Keratinocyte (primary cell): ENCODE data around the gene CDH13. TPM values are rescaled to one million over a fixed set of nuclear protein-coding genes. Genes with fewer than 3 reads are reported as not detected.

Experiments
- DNase-seq: peaks from one replicate; pipeline ENCODE4 v3.0.0-alpha.2; 2011; ENCODE audit warnings: low read depth, missing footprints, low spot score
- FAIRE-seq: peaks from 2 replicates; lab custom pipeline; 2011; peaks lifted over from hg19 to GRCh38; lab: Jason Lieb, UNC
- H2AFZ ChIP-seq: 2 replicates; pipeline ENCODE4 v1.6.0; 2012; ENCODE audit warnings: low read length, control low read depth, inconsistent platforms; ENCODE audit not compliant: control insufficient read depth
- H3K27ac ChIP-seq: 2 replicates; pipeline ENCODE4 v1.5.1; 2011; ENCODE audit warnings: low read length; ENCODE audit not compliant: control insufficient read depth, insufficient read depth
- H3K27me3 ChIP-seq: 3 replicates; pipeline ENCODE4 v1.6.0; 2011; ENCODE audit warnings: low read length; ENCODE audit not compliant: control insufficient read depth, insufficient read depth; ENCODE audit errors: extremely low read depth
- H3K36me3 ChIP-seq, 2 experiments: 2 replicates in 1 of 2; 3 replicates in 1 of 2; pipeline ENCODE4 v1.5.1; 2011; ENCODE audit warnings: low read length in 2 of 2, mild to moderate bottlenecking in 1 of 2; ENCODE audit not compliant: control insufficient read depth in 2 of 2, insufficient read depth in 2 of 2; ENCODE audit errors: extremely low read depth in 1 of 2
- H3K4me1 ChIP-seq: 3 replicates; pipeline ENCODE4 v1.5.1; 2011; ENCODE audit warnings: low read length; ENCODE audit not compliant: control insufficient read depth, insufficient read depth; ENCODE audit errors: extremely low read depth
- H3K4me2 ChIP-seq: 3 replicates; pipeline ENCODE4 v1.6.0; 2011; ENCODE audit warnings: low read depth, low read length; ENCODE audit not compliant: control insufficient read depth, insufficient read depth; ENCODE audit errors: extremely low read depth
- H3K4me3 ChIP-seq, 3 experiments: fragments of 200-600 bp in 1 of 3; sonication (generic) in 1 of 3; 2 replicates in 2 of 3; 3 replicates in 1 of 3; pipeline ENCODE4 v1.5.1; 2011 to 2016; ENCODE audit warnings: low read length in 3 of 3, mild to moderate bottlenecking in 3 of 3, control low read depth in 2 of 3, inconsistent platforms in 1 of 3, low read depth in 1 of 3, mixed read lengths in 1 of 3, mixed run types in 1 of 3, moderate library complexity in 1 of 3; ENCODE audit not compliant: control insufficient read depth in 2 of 3, insufficient read depth in 2 of 3; ENCODE audit errors: extremely low read depth in 1 of 3
- H3K79me2 ChIP-seq: 2 replicates; pipeline ENCODE4 v1.6.0; 2012; ENCODE audit warnings: low read length; ENCODE audit not compliant: control insufficient read depth, insufficient read depth
- H3K9ac ChIP-seq: 3 replicates; pipeline ENCODE4 v1.6.0; 2011; ENCODE audit warnings: low read length; ENCODE audit not compliant: control insufficient read depth, insufficient read depth; ENCODE audit errors: extremely low read depth
- H3K9me1 ChIP-seq: 3 replicates; pipeline ENCODE4 v1.6.0; 2011; ENCODE audit warnings: low read length; ENCODE audit not compliant: control insufficient read depth, insufficient read depth; ENCODE audit errors: extremely low read depth
- H3K9me3 ChIP-seq: 2 replicates; pipeline ENCODE4 v1.5.1; 2012; ENCODE audit warnings: low read depth, low read length; ENCODE audit not compliant: control insufficient read depth
- H4K20me1 ChIP-seq: 3 replicates; pipeline ENCODE4 v1.6.0; 2011; ENCODE audit warnings: low read length; ENCODE audit not compliant: control insufficient read depth, insufficient read depth; ENCODE audit errors: extremely low read depth
- EZH2 ChIP-seq: IDR thresholded peaks from one replicate; pipeline ENCODE4 v1.6.1; 2012; ENCODE audit warnings: inconsistent platforms, mild to moderate bottlenecking, low read length, moderate library complexity
- dilution Hi-C: fragments of 300-500 bp; cut with MboI; formaldehyde crosslinking; loops from one replicate; pipeline ENCODE4 v1.7.0; 2020; ENCODE audit warnings: low sequenced_read_pairs; ENCODE audit not compliant: extremely low pct_ligation_motif_present
- polyA plus RNA-seq, 5 experiments: library from polyadenylated mRNA; depleted of rRNA in 3 of 5; stranded (reverse) in 3 of 5; stranded (forward) in 1 of 5; unstranded in 1 of 5; fragments of >200 nt; gene quantifications; 1 replicate in 1 of 5; 2 replicates in 3 of 5; 3 replicates in 1 of 5; pipeline versions ENCODE4 v1.2.1 to v1.2.3, GENCODE V29; 2011 to 2012; ENCODE audit warnings: missing spikeins in 2 of 5, low read depth in 1 of 5, low replicate concordance in 1 of 5
- TF ChIP-seq, protein P1 (sequence below), 3 experiments: IDR thresholded peaks in 1 of 3; conservative IDR thresholded peaks in 1 of 3; optimal IDR thresholded peaks in 1 of 3; 2 replicates in 2 of 3; 3 replicates in 1 of 3; pipeline versions ENCODE3 to v1.5.1; 2011; ENCODE audit warnings: low read length in 3 of 3, mild to moderate bottlenecking in 3 of 3, moderate library complexity in 2 of 3, control low read depth in 1 of 3, inconsistent platforms in 1 of 3; ENCODE audit not compliant: insufficient read depth in 2 of 3; ENCODE audit errors: extremely low read depth in 1 of 3

Gene CDH13
- polyA plus RNA-seq, 1 donor (not counting 4 experiments of a cell fraction or from before 2014, with no cell fraction given), result 111 TPM

DNA sequence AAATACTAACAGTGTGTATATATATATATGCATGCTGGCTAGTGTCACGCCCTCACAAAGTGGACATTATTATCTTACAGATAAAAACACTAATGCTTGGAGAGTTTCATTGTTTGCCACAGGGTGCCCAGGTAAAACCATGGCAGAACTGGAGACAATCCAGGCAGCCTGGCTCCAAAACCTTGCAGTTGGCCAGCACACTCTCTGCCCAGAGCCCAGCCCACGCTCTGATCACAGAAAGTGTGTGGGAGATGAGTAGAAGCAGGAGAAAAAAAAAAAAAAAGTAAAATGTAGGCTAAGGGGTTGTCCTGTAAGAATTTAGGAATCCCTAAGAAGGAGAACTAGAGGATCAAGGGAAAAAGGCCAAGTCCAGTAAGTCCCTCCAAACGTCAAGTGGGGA, 538.0 kb downstream of the CDH13 start:
- TF ChIP-seq EZH2, result no peak
- TF ChIP-seq, protein P1, sequence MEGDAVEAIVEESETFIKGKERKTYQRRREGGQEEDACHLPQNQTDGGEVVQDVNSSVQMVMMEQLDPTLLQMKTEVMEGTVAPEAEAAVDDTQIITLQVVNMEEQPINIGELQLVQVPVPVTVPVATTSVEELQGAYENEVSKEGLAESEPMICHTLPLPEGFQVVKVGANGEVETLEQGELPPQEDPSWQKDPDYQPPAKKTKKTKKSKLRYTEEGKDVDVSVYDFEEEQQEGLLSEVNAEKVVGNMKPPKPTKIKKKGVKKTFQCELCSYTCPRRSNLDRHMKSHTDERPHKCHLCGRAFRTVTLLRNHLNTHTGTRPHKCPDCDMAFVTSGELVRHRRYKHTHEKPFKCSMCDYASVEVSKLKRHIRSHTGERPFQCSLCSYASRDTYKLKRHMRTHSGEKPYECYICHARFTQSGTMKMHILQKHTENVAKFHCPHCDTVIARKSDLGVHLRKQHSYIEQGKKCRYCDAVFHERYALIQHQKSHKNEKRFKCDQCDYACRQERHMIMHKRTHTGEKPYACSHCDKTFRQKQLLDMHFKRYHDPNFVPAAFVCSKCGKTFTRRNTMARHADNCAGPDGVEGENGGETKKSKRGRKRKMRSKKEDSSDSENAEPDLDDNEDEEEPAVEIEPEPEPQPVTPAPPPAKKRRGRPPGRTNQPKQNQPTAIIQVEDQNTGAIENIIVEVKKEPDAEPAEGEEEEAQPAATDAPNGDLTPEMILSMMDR (optimal IDR thresholded peaks at IDR 0.05 in 1 of 3, IDR thresholded peaks at IDR 0.05 in 1 of 3, conservative IDR thresholded peaks at IDR 0.05 in 1 of 3; ENCODE audit: extremely low read depth in 1 of 3, insufficient read depth in 2 of 3, low read length in 3 of 3), result no peak
- Histone ChIP-seq H3K4me3 (no peak overlapping the region), H4K20me1 (no peaks in the 10 kb centered on the region), H3K9ac (no peak overlapping the region), H3K27me3 (no peaks in the 10 kb centered on the region), H3K36me3 (no peaks in the 10 kb centered on the region), H3K4me2 (no peak overlapping the region), H3K27ac (no peak overlapping the region), H3K79me2 (no peaks in the 10 kb centered on the region), H3K9me3 (no peaks in the 10 kb centered on the region), H3K9me1 (no peaks in the 10 kb centered on the region), H3K4me1 (no peaks in the 10 kb centered on the region), H2AFZ (no peak overlapping the region)
- DNase-seq, result no peak
- FAIRE-seq, result no peak
- dilution Hi-C loops, result no loop called here

GRCh38 chr16:83171396-83171795, 544.6 kb downstream of the CDH13 start:
- no peak for FAIRE-seq

More at GRCh38 chr16:83171396-83171795, 544.6 kb downstream of the CDH13 start:
- TF ChIP-seq, protein P1 (optimal IDR thresholded peaks at IDR 0.05 in 1 of 3, IDR thresholded peaks at IDR 0.05 in 1 of 3, conservative IDR thresholded peaks at IDR 0.05 in 1 of 3; ENCODE audit: extremely low read depth in 1 of 3, insufficient read depth in 2 of 3, low read length in 3 of 3), result no peak
- no peak for TF ChIP-seq EZH2
- DNase-seq, result no peak
- dilution Hi-C loops, result no loop called here
- no peaks in the 10 kb centered on the region for H3K4me1 ChIP-seq
- no peak overlapping the region for H3K4me2 ChIP-seq
- no peak overlapping the region for H3K4me3 ChIP-seq
- no peak overlapping the region for H3K27ac ChIP-seq
- no peaks in the 10 kb centered on the region for H3K79me2 ChIP-seq
- no peaks in the 10 kb centered on the region for H3K9me1 ChIP-seq
- H3K9ac ChIP-seq, result no peak overlapping the region
- H3K27me3 ChIP-seq, result no peaks in the 10 kb centered on the region
- H2AFZ ChIP-seq, result no peak overlapping the region
- no peaks in the 10 kb centered on the region for H4K20me1 ChIP-seq
- H3K9me3 ChIP-seq, result no peaks in the 10 kb centered on the region
- peaks cover 0 to 4% of the 10 kb centered on the region in 2 experiments for H3K36me3 ChIP-seq
